HepG2 (cell line): ENCODE results near the gene NMNAT1. TPM values are rescaled to one million over a fixed set of nuclear protein-coding genes. Genes with fewer than 3 reads are reported as not detected.
A peak's percentile ranks its signal among the peaks of the same experiment; 100 is the strongest.

ENCODE experiments used
- AGO2 ChIP-seq: fragments of 200-400 bp; formaldehyde crosslinking; optimal IDR thresholded peaks from 2 replicates; pipeline ENCODE3; 2017; ENCODE audit warnings: mild to moderate bottlenecking, low read depth, low read length, moderate library complexity
- BRCA1 ChIP-seq: sonication (generic); formaldehyde crosslinking; IDR thresholded peaks from 2 replicates; pipeline ENCODE4 v1.4.0; 2020; ENCODE audit warnings: missing genetic modification reagents
- CBFB ChIP-seq: sonication (generic); formaldehyde crosslinking; IDR thresholded peaks from 2 replicates; pipeline ENCODE4 v1.4.0; 2020; ENCODE audit warnings: missing genetic modification reagents
- EEA1 ChIP-seq: sonication (generic); formaldehyde crosslinking; IDR thresholded peaks from 2 replicates; pipeline ENCODE4 v1.5.1; 2020; ENCODE audit warnings: mild to moderate bottlenecking, missing genetic modification reagents, borderline replicate concordance
- GLI4 ChIP-seq: sonication (generic); formaldehyde crosslinking; IDR thresholded peaks from 2 replicates; pipeline ENCODE4 v1.5.1; 2020; ENCODE audit warnings: missing genetic modification reagents, mild to moderate bottlenecking, moderate library complexity, borderline replicate concordance
- GPN1 ChIP-seq: sonication (generic); formaldehyde crosslinking; IDR thresholded peaks from 2 replicates; pipeline ENCODE4 v1.5.1; 2020; ENCODE audit warnings: missing genetic modification reagents, borderline replicate concordance
- GZF1 ChIP-seq: sonication (generic); formaldehyde crosslinking; IDR thresholded peaks from 2 replicates; pipeline ENCODE4 v1.5.1; 2020; ENCODE audit warnings: mild to moderate bottlenecking, missing genetic modification reagents
- HMGXB4 ChIP-seq, 2 experiments: sonication (generic) in 1 of 2; formaldehyde crosslinking in 1 of 2; IDR thresholded peaks; 2 replicates each; pipeline versions ENCODE4 v1.4.0 to v1.6.1; 2018 to 2020; ENCODE audit warnings: missing genetic modification reagents in 2 of 2, borderline replicate concordance in 1 of 2, low read depth in 1 of 2, mild to moderate bottlenecking in 1 of 2, missing biosample characterization in 1 of 2
- KAT8 ChIP-seq: IDR thresholded peaks from 2 replicates; pipeline ENCODE4 v1.6.1; 2016; ENCODE audit warnings: missing genetic modification reagents, missing compliant biosample characterization
- KDM5A ChIP-seq: fragments of 200-600 bp; sonication (generic); IDR thresholded peaks from 2 replicates; pipeline ENCODE4 v1.7.0; 2018; ENCODE audit warnings: antibody characterized with exemption, mild to moderate bottlenecking, low read length, borderline replicate concordance
- KLF6 ChIP-seq: IDR thresholded peaks from 2 replicates; pipeline ENCODE4 v1.8.0; 2016; ENCODE audit warnings: missing biosample characterization, missing genetic modification reagents
- MIXL1 ChIP-seq: IDR thresholded peaks from 2 replicates; pipeline ENCODE4 v1.6.1; 2016
- MLLT10 ChIP-seq: sonication (generic); formaldehyde crosslinking; IDR thresholded peaks from 2 replicates; pipeline ENCODE4 v1.4.0; 2020; ENCODE audit warnings: missing genetic modification reagents
- NFRKB ChIP-seq: fragments of 450-650 bp; IDR thresholded peaks from 2 replicates; pipeline ENCODE4 v1.6.1; 2017
- REPIN1 ChIP-seq: sonication (generic); formaldehyde crosslinking; IDR thresholded peaks from 2 replicates; pipeline ENCODE4 v1.8.0; 2022; ENCODE audit warnings: missing genetic modification reagents, low read depth, mild to moderate bottlenecking, borderline replicate concordance
- SRSF9 ChIP-seq: fragments of 200-400 bp; formaldehyde crosslinking; IDR thresholded peaks from 2 replicates; pipeline ENCODE4 v1.6.1; 2018; ENCODE audit warnings: borderline replicate concordance, mild to moderate bottlenecking, low read depth, low read length; ENCODE audit not compliant: insufficient read depth, poor library complexity, severe bottlenecking
- XBP1 ChIP-seq: sonication (generic); formaldehyde crosslinking; IDR thresholded peaks from 2 replicates; pipeline ENCODE4 v1.5.0; 2020; ENCODE audit warnings: missing genetic modification reagents
- ZBTB14 ChIP-seq: sonication (generic); formaldehyde crosslinking; IDR thresholded peaks from 2 replicates; pipeline ENCODE4 v1.4.0; 2020; ENCODE audit warnings: missing genetic modification reagents
- ZNF34 ChIP-seq: sonication (generic); formaldehyde crosslinking; IDR thresholded peaks from 2 replicates; pipeline ENCODE4 v1.4.0; 2020; ENCODE audit warnings: mild to moderate bottlenecking, missing genetic modification reagents, borderline replicate concordance
- ZNF354B ChIP-seq: sonication (generic); formaldehyde crosslinking; IDR thresholded peaks from 2 replicates; pipeline ENCODE4 v1.8.0; 2022; ENCODE audit warnings: mild to moderate bottlenecking, missing genetic modification reagents
- ZNF570 ChIP-seq: sonication (generic); formaldehyde crosslinking; IDR thresholded peaks from 2 replicates; pipeline ENCODE4 v1.4.0; 2020; ENCODE audit warnings: mild to moderate bottlenecking, missing genetic modification reagents, borderline replicate concordance
- ZNF772 ChIP-seq: sonication (generic); formaldehyde crosslinking; IDR thresholded peaks from 2 replicates; pipeline ENCODE4 v1.5.0; 2020; ENCODE audit warnings: mild to moderate bottlenecking, missing genetic modification reagents
- polyA plus RNA-seq, 8 experiments: library from polyadenylated mRNA; depleted of rRNA in 3 of 8; stranded (reverse) in 7 of 8; unstranded in 1 of 8; fragments of >200 nt; fragmentation: Illumina TruSeq in 4 of 8; extraction: Trizol in 4 of 8; gene quantifications; 2 replicates each; pipeline versions ENCODE4 v1.2.1 to v1.2.3, GENCODE V29; 2011 to 2016; ENCODE audit warnings: low read depth in 4 of 8, missing spikeins in 1 of 8, mixed read lengths in 1 of 8; ENCODE audit not compliant: insufficient read depth in 1 of 8
- total RNA-seq, 5 experiments: library from RNA; depleted of rRNA; stranded (reverse); fragments of >200 nt; fragmentation: Illumina TruSeq; extraction: Trizol; gene quantifications; 2 replicates each; pipeline ENCODE4 v1.2.3, GENCODE V29; 2016; ENCODE audit warnings: low read depth in 1 of 5
- TF ChIP-seq, protein P1 (sequence below): sonication (generic); formaldehyde crosslinking; IDR thresholded peaks from 2 replicates; pipeline ENCODE4 v1.4.0; 2020; ENCODE audit warnings: missing genetic modification reagents, borderline replicate concordance

NMNAT1 gene
- total and polyA plus RNA-seq, 2 of the 13 experiments (the other 11 are each of a cell fraction or from before 2014, with no cell fraction given) = 5.6 to 12.2 TPM

DNA sequence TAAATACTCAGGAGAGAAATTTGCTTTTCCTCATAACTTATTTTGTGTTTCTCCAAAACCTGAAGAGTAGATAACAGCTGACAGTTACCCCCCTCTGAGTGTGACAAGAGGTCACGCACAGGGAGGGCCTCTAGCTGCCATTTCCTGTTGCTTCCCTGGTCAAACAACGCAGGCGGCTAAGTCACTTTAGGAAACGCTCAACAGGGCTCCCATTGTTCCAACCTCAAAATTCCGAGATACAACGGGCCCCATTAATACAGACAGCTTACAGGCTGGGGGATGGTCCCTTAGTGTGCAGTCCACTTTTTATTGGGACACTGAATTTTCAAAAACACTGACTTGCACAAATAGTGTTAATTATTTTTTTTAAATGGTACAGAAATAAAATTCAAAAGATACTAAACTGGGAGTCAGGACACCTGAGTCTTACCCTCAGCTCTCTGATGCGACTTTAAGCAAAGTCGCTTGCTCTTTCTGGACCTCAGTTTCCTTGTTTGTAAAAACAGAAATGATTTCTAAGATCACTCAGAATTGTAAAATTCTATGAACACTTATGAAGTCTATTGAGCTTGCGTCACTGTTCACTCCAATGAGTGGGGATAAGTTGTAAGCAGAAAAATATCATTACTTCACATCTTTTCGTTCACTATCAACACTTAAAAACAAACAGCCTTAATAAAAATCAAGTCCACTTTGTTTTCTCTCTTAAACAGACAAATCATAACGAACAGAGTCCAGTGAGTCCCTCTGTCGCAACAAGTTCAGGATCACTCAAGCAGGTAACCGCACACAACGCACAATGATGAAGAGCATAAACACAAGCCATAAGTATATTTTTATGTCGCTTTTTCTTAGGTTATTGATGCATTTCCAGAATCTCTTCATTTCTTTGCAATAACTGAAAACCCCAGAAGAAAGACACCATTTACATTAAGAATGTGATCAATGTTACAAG, 13.6 kb upstream of the NMNAT1 start (continued):
- TF ChIP-seq, protein P1, sequence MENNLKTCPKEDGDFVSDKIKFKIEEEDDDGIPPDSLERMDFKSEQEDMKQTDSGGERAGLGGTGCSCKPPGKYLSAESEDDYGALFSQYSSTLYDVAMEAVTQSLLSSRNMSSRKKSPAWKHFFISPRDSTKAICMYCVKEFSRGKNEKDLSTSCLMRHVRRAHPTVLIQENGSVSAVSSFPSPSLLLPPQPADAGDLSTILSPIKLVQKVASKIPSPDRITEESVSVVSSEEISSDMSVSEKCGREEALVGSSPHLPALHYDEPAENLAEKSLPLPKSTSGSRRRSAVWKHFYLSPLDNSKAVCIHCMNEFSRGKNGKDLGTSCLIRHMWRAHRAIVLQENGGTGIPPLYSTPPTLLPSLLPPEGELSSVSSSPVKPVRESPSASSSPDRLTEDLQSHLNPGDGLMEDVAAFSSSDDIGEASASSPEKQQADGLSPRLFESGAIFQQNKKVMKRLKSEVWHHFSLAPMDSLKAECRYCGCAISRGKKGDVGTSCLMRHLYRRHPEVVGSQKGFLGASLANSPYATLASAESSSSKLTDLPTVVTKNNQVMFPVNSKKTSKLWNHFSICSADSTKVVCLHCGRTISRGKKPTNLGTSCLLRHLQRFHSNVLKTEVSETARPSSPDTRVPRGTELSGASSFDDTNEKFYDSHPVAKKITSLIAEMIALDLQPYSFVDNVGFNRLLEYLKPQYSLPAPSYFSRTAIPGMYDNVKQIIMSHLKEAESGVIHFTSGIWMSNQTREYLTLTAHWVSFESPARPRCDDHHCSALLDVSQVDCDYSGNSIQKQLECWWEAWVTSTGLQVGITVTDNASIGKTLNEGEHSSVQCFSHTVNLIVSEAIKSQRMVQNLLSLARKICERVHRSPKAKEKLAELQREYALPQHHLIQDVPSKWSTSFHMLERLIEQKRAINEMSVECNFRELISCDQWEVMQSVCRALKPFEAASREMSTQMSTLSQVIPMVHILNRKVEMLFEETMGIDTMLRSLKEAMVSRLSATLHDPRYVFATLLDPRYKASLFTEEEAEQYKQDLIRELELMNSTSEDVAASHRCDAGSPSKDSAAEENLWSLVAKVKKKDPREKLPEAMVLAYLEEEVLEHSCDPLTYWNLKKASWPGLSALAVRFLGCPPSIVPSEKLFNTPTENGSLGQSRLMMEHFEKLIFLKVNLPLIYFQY = no peak
- TF ChIP-seq REPIN1 (CRISPR knock-in tag) = peak; percentile 30; the same call in 1 of the 2 replicates
- TF ChIP-seq GPN1 (CRISPR knock-in tag) = no peak
- TF ChIP-seq MLLT10 (CRISPR knock-in tag) = no peak
- no peak for TF ChIP-seq EEA1 (CRISPR knock-in tag)
- TF ChIP-seq ZNF354B (CRISPR knock-in tag) = no peak
- no peak for TF ChIP-seq GZF1 (CRISPR knock-in tag)
- peak; percentile 49; the same call in 1 of the 2 replicates for TF ChIP-seq KAT8
- peak in 1 of 2 experiments; percentile 27; a peak in 2 of 4 replicates for TF ChIP-seq HMGXB4 (CRISPR knock-in tag; IDR thresholded peaks at IDR 0.05; ENCODE audit: borderline replicate concordance in 1 of 2, low read depth in 1 of 2)
- TF ChIP-seq BRCA1 (CRISPR knock-in tag) = 0 out of 2 replicates have a peak, but pooled peaks have one; percentile 70
- TF ChIP-seq ZNF772 = no peak
- TF ChIP-seq ZNF34 (CRISPR knock-in tag) = no peak
- TF ChIP-seq KLF6 (CRISPR knock-in tag) = no peak
- TF ChIP-seq NFRKB = no peak
- no peak for TF ChIP-seq SRSF9
- TF ChIP-seq AGO2 = no peak
- TF ChIP-seq ZNF570 (CRISPR knock-in tag) = no peak
- TF ChIP-seq XBP1 = no peak
- peak; percentile 56; the same call in 1 of the 2 replicates for TF ChIP-seq CBFB
- no peak for TF ChIP-seq ZBTB14 (CRISPR knock-in tag)
- no peak; the same call in 1 of the 2 replicates for TF ChIP-seq KDM5A
- no peak for TF ChIP-seq GLI4 (CRISPR knock-in tag)
- peak; percentile 82 for TF ChIP-seq MIXL1 (CRISPR knock-in tag)
